GM12891 (cell line): ENCODE measurements around the gene HPD.
A peak's percentile ranks its signal among the peaks of the same experiment; 100 is the strongest.

Experiments used
- DNase-seq: peaks from one replicate; pipeline ENCODE4 v3.0.0; 2011; ENCODE audit warnings: low spot score; ENCODE audit not compliant: insufficient read length
- FAIRE-seq: peaks from 2 replicates; lab custom pipeline; 2011; peaks lifted over from hg19 to GRCh38; lab: Jason Lieb, UNC
- PAX5 ChIP-seq: IDR thresholded peaks from 2 replicates; pipeline ENCODE4 v1.6.1; 2011; ENCODE audit warnings: low read length, moderate library complexity, mild to moderate bottlenecking; ENCODE audit not compliant: insufficient read depth, severe bottlenecking
- POLR2A ChIP-seq: IDR thresholded peaks from 2 replicates; pipeline ENCODE4 v1.6.1; 2011; ENCODE audit warnings: low read depth, low read length, control low read depth
- POLR2AphosphoS5 ChIP-seq: IDR thresholded peaks from 2 replicates; pipeline ENCODE4 v1.6.1; 2011; ENCODE audit warnings: low read depth, low read length, control low read depth
- POU2F2 ChIP-seq: IDR thresholded peaks from 2 replicates; pipeline ENCODE4 v1.6.1; 2011; ENCODE audit warnings: low read depth, mild to moderate bottlenecking, control low read depth, low read length, moderate library complexity
- SPI1 ChIP-seq: IDR thresholded peaks from 2 replicates; pipeline ENCODE4 v1.6.1; 2011; ENCODE audit warnings: low read depth, low read length, control low read depth
- TAF1 ChIP-seq: IDR thresholded peaks from 2 replicates; pipeline ENCODE4 v1.6.1; 2011; ENCODE audit warnings: low read depth, low read length, control low read depth

The HPD gene

GRCh38 chr12:121799842-121800693, 58.6 kb downstream of the HPD start:
- DNase-seq = peak; percentile 79
- peak; percentile 31; the same call in 1 of the 2 replicates for TF ChIP-seq SPI1
- TF ChIP-seq POLR2A = peak; percentile 51; the same call in 1 of the 2 replicates
- TF ChIP-seq POLR2AphosphoS5 = 0 out of 2 replicates have a peak, but pooled peaks have one; percentile 28
- no peak for TF ChIP-seq TAF1
- no peak for TF ChIP-seq PAX5
- TF ChIP-seq POU2F2 = peak; percentile 68

DNA sequence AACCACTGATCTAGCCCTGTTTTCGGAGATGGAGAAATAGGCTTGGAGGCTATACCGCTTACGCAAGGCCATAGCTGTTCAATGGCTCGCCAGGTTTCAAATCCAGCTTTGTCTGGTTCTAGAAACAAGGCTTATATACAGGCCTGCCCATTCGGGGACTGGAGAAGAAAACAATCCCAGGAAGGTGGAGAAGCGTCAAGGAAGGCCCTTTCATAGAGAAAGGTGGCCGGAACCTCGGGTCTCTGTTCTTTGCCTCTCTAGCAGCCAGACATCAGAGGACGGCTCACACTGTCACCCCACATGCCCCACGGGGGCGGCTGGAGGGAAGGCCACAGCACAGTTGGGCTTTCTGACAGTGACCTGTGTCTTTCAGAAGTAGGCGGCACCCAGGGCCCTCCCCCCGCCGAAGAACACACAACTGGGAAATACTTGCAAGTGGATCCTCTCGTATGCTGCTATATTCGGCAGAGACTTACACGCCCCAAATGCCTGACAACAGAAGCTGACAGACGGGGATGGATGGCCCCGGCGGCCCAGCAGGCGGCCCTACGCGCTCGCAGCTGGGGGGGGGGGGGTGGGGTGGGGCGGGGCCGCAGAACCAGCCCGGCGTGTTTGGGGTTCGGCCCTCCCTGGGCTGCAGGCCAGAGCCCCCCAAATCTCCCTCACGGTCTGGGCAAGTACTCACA, 59.4 kb downstream of the HPD start:
- TF ChIP-seq PAX5 = no peak
- TF ChIP-seq POLR2AphosphoS5 = no peak
- no peak for TF ChIP-seq TAF1
- no peak for TF ChIP-seq SPI1
- no peak for TF ChIP-seq POLR2A
- no peak for TF ChIP-seq POU2F2
- FAIRE-seq (no peak), DNase-seq (no peak)

More at GRCh38 chr12:121799842-121800693, 58.6 kb downstream of the HPD start:
- FAIRE-seq = peak; percentile 76

DNA sequence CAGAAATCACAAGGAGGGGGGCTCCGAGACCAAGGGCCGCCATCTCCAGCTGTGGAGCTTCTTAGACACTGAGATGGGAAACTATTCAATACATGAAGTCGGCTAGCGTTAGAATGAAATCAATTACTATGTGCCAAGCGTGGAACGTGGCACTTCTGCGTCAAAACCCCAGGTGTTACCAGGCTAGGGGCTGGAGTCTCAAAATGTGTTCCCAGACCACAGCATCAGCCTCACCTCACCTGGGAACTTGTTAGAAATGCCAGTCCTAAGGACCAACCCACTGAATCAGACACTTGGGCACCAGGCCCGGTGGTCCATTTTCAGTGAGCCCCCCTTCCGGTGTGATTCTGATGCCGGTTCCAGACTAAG, 59.9 kb downstream of the HPD start:
- DNase-seq (no peak), FAIRE-seq (no peak)

DNA sequence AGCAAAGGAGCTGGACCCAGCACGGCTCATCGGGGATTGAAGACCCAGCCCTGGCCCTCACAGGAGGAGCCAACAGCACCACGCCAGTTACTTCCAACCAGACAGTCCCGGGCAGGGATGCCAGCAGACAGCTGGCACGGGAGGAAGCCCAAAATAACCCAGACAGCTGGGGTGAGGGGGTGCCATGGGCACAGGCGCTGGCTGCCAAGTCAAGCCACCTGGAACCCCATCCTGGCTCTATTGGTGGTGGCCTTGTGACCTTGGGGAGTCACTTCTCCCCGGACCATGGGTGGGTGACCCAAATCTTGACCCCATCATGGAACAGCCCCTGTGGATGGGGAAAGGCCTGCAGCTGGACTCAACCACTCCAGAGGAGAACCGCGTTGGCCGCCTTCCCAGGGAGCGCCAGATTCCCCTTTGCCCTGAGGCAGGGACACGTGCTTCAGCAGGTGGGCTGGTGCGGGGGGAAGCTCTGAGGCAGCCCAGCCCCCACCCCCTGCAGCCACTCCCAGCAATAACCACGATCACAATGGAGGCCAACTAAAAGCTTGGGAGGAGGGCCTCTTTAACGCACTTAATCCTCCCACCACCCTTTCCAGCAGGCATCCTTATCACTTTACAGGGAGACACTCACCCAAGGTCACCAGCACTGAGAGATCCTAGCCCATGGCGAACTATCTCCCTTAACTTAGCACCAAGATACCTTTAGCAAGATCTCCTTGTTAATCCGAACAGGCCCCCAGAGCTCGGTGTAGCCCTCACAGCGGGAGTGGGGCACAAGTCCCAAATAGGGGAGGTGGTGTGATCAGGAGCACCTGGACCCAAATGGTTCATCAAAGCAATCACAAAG, 60.5 kb downstream of the HPD start:
- FAIRE-seq (no peak), DNase-seq (no peak)
- no peak for TF ChIP-seq SPI1
- no peak; the same call in 1 of the 2 replicates for TF ChIP-seq POLR2A
- TF ChIP-seq TAF1 = no peak
- TF ChIP-seq POLR2AphosphoS5 = no peak
- no peak for TF ChIP-seq PAX5

More for the DNA sequence above, 59.9 kb downstream of the HPD start:
- TF ChIP-seq POU2F2 = no peak
- no peak for TF ChIP-seq POLR2AphosphoS5
- TF ChIP-seq POLR2A = no peak
- TF ChIP-seq SPI1 = no peak
- no peak for TF ChIP-seq TAF1
- no peak for TF ChIP-seq PAX5

DNA sequence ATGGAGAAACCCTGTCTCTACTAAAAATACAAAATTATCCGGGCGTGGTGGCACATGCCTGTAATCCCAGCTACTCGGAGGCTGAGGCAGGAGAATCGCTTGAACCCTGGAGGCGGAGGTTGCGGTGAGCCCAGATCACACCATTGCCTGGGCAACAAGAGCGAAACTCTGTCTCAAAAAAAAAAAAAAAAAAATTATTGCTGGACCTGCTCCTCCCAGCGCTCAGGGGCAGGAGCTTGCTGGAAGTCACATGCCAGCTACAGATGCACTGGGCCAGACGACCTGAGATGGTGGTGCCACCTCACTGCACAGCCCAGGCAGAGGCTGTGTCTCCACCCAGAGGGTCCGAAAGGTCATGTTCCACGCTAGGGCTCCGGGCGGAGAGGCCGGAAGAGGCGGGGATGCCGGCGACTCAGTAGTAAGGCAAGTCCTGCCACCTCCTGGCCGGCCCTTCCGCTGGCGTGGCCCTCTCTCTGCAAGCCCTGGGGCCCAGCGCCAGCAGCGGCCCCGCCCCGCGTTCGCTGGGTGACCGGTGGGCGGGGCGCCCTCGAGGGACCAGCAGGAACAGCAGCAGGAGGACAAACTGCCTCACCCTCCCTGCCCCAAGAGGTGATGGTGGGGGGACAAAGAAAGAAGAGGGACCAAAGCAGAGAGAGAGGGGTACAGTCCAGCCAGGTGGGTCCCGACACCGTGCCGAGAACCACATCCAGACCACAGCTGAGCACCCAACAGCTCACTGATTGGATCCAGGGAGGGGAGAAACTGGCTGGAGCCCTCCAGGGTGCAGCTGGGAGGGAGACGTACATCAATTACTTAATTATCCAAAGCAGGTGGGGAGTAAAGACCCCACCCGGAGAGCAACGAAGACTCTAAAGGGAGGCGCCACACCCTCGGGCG, 61.6 kb downstream of the HPD start:
- no peak; the same call in 1 of the 2 replicates for TF ChIP-seq POLR2A
- no peak for TF ChIP-seq POU2F2
- TF ChIP-seq SPI1 = no peak
- no peak for TF ChIP-seq POLR2AphosphoS5
- no peak for TF ChIP-seq TAF1
- TF ChIP-seq PAX5 = no peak
- FAIRE-seq = no peak
- no peak for DNase-seq

- no peak for DNase-seq
- TF ChIP-seq POLR2A (0 out of 2 replicates have a peak, but pooled peaks have one; percentile 9), POLR2AphosphoS5 (peak; percentile 42), PAX5 (no peak), TAF1 (no peak)
- FAIRE-seq = peak; percentile 83
These were observed 63.4 kb downstream of the HPD start for GRCh38 chr12:121795034-121795968.

GRCh38 chr12:121794534-121795033, 64.1 kb downstream of the HPD start:
- TF ChIP-seq PAX5 (no peak), POU2F2 (0 out of 2 replicates have a peak, but pooled peaks have one; percentile 4), POLR2A (peak; percentile 28), SPI1 (no peak), TAF1 (no peak), POLR2AphosphoS5 (no peak; the same call in 1 of the 2 replicates)
- FAIRE-seq (peak; percentile 20), DNase-seq (no peak)
